Liver (tissue), 3 donors: Measurements from ENCODE around the gene C6orf163.

ENCODE experiments used
- JUND ChIP-seq, 2 donors: IDR thresholded peaks; 2 replicates each; pipeline ENCODE4 v1.6.1; 2016; ENCODE audit warnings: antibody characterized with exemption in 2 of 2
- SP1 ChIP-seq: IDR thresholded peaks from 2 replicates; pipeline ENCODE4 v1.6.1; 2018; ENCODE audit warnings: antibody characterized with exemption, mild to moderate bottlenecking
- TAF1 ChIP-seq: conservative IDR thresholded peaks from 2 replicates; pipeline ENCODE4 v1.6.1; 2016; ENCODE audit warnings: antibody characterized with exemption, mild to moderate bottlenecking
- TF ChIP-seq, protein P1 (sequence below): IDR thresholded peaks from 2 replicates; pipeline ENCODE4 v1.6.1; 2016; ENCODE audit warnings: antibody characterized with exemption
- TF ChIP-seq, protein P2 (sequence below): fragments of 150-350 bp; IDR thresholded peaks from 2 replicates; pipeline ENCODE4 v1.5.1; 2017; ENCODE audit warnings: improper control_type of control experiment, low read depth, low read length; ENCODE audit not compliant: missing input control
- TF ChIP-seq, protein P3 (sequence below): IDR thresholded peaks from 2 replicates; pipeline ENCODE4 v1.6.1; 2016; ENCODE audit warnings: antibody characterized with exemption
- TF ChIP-seq, protein P4 (sequence below): IDR thresholded peaks from 2 replicates; pipeline ENCODE4 v1.6.1; 2016; ENCODE audit warnings: antibody characterized with exemption
- donor health status: healthy.
- donor health status: healthy.

DNA sequence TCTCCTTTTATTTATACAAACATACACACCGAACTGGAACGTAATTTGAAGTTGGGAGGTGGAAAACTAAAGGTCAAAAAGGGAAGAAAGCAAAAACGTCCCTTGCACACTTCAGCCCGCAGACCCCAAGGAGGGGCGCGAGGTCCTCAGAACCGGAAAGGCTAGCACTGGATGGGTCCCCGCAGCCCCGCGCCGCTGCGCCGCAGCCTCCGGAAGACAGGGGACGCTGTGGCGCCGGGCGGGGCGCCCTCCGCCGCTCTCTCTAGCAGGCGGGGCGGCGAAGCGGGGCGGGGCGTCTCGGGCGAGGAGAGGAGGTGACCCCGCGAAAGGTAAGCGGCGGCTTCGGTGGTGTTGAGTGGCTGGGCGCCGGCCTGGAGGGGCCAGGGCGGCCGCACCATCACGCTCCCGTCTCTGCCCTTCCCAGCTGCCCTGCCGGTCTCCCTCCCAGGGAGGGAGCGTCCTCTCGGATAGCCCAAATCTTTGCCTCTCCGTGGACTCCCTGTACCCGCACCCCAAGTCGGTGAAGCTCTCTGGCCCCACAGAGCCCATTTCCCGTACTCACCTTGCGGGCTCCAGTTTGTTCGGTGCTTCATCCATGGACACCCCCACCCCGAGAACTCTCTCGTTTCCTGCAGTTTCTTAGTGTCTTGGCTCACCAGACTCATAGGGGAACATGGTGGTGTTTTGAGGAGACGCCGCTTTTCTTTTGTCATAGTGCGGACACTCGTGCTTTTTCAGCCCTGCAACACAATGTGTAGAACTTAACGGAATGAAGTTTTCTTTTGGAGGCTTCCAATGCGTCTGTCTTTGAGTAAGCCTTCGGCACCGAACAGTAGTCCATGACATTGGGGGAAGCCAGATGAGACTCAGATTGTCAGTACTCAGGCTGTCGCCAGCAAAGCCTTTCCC is 22.1 kb upstream of the C6orf163 start, which contains the start of gene SMIM8:
- TF ChIP-seq, protein P1, sequence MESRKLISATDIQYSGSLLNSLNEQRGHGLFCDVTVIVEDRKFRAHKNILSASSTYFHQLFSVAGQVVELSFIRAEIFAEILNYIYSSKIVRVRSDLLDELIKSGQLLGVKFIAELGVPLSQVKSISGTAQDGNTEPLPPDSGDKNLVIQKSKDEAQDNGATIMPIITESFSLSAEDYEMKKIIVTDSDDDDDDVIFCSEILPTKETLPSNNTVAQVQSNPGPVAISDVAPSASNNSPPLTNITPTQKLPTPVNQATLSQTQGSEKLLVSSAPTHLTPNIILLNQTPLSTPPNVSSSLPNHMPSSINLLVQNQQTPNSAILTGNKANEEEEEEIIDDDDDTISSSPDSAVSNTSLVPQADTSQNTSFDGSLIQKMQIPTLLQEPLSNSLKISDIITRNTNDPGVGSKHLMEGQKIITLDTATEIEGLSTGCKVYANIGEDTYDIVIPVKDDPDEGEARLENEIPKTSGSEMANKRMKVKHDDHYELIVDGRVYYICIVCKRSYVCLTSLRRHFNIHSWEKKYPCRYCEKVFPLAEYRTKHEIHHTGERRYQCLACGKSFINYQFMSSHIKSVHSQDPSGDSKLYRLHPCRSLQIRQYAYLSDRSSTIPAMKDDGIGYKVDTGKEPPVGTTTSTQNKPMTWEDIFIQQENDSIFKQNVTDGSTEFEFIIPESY, result no peak
- TF ChIP-seq TAF1 (no peak), SP1 (no peak), JUND (IDR thresholded peaks at IDR 0.05) (no peak)
- TF ChIP-seq, protein P2, sequence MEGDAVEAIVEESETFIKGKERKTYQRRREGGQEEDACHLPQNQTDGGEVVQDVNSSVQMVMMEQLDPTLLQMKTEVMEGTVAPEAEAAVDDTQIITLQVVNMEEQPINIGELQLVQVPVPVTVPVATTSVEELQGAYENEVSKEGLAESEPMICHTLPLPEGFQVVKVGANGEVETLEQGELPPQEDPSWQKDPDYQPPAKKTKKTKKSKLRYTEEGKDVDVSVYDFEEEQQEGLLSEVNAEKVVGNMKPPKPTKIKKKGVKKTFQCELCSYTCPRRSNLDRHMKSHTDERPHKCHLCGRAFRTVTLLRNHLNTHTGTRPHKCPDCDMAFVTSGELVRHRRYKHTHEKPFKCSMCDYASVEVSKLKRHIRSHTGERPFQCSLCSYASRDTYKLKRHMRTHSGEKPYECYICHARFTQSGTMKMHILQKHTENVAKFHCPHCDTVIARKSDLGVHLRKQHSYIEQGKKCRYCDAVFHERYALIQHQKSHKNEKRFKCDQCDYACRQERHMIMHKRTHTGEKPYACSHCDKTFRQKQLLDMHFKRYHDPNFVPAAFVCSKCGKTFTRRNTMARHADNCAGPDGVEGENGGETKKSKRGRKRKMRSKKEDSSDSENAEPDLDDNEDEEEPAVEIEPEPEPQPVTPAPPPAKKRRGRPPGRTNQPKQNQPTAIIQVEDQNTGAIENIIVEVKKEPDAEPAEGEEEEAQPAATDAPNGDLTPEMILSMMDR, result peak; percentile 93
- TF ChIP-seq, protein P3, sequence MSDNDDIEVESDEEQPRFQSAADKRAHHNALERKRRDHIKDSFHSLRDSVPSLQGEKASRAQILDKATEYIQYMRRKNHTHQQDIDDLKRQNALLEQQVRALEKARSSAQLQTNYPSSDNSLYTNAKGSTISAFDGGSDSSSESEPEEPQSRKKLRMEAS, result no peak
- TF ChIP-seq, protein P4, sequence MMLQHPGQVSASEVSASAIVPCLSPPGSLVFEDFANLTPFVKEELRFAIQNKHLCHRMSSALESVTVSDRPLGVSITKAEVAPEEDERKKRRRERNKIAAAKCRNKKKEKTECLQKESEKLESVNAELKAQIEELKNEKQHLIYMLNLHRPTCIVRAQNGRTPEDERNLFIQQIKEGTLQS, result no peak
